GM19467 (cell line): ENCODE results near the gene ZNF835.
"Not testable (repeated sequence)": the region's sequence is repeated elsewhere in the genome, so short reads cannot be mapped to it uniquely, and the experiment has no call there.

Source experiments
- ATAC-seq: cut with Tn5 transposase; IDR thresholded peaks from one replicate; pipeline ENCODE4 v1.9.1; 2021; ENCODE audit warnings: mild to moderate bottlenecking, moderate library complexity; ENCODE audit not compliant: unreplicated experiment

Gene ZNF835

GRCh38 chr19:56671613-56671994 is at the start of gene ZNF835:
ZNF835 (minus strand) TSS chr19:56671757; CDS start chr19:56665198, 6,559 bp downstream.
- ATAC-seq, result no peak

- ATAC-seq, result no peak
Measured at GRCh38 chr19:56720281-56720680, 48.7 kb upstream of the ZNF835 start.

- no peak for ATAC-seq
Measured at GRCh38 chr19:56718231-56718630, 46.7 kb upstream of the ZNF835 start.

GRCh38 chr19:56712611-56713276 is 41.2 kb upstream of the ZNF835 start:
- no peak for ATAC-seq

GRCh38 chr19:56710437-56710836 is 38.9 kb upstream of the ZNF835 start:
- ATAC-seq, result no peak

- no peak for ATAC-seq
Measured at GRCh38 chr19:56707821-56708220, 36.3 kb upstream of the ZNF835 start.

- no peak for ATAC-seq
Measured at GRCh38 chr19:56705939-56706338, 34.4 kb upstream of the ZNF835 start.

- no peak for ATAC-seq
Measured at GRCh38 chr19:56701895-56702294, 30.3 kb upstream of the ZNF835 start.

GRCh38 chr19:56699552-56699951 is 28.0 kb upstream of the ZNF835 start:
- no peak for ATAC-seq

GRCh38 chr19:56692206-56692895 is 20.8 kb upstream of the ZNF835 start:
- no peak for ATAC-seq

- ATAC-seq, result no peak
Measured at GRCh38 chr19:56690670-56691069, 19.1 kb upstream of the ZNF835 start.

- no peak for ATAC-seq
Measured at GRCh38 chr19:56689198-56689597, 17.6 kb upstream of the ZNF835 start.

GRCh38 chr19:56687031-56687430 is 15.5 kb upstream of the ZNF835 start:
- no peak for ATAC-seq

GRCh38 chr19:56683116-56683515 is 11.6 kb upstream of the ZNF835 start:
- ATAC-seq, result no peak

- ATAC-seq, result no peak
Measured at GRCh38 chr19:56681702-56682101, 10.1 kb upstream of the ZNF835 start.

- no peak for ATAC-seq
Measured at GRCh38 chr19:56678205-56678604, 6.6 kb upstream of the ZNF835 start.

- not testable (repeated sequence) for ATAC-seq
Measured at GRCh38 chr19:56672610-56673009, 1.1 kb upstream of the ZNF835 start.

GRCh38 chr19:56670961-56671612 is 470 bp downstream of the ZNF835 start:
- no peak for ATAC-seq

GRCh38 chr19:56670401-56670960 is 1.1 kb downstream of the ZNF835 start:
- ATAC-seq, result no peak

- ATAC-seq, result no peak
Measured at GRCh38 chr19:56668676-56669075, 2.9 kb downstream of the ZNF835 start.

GRCh38 chr19:56667311-56667870 is 4.2 kb downstream of the ZNF835 start:
- ATAC-seq, result no peak
